Midbrain (tissue), 1 donor: ENCODE results near the gene SPOCK2.

Experiments used
- DNase-seq: peaks from one replicate; lab custom pipeline; 2025; lab: John Stamatoyannopoulos, UW

The SPOCK2 gene

DNA sequence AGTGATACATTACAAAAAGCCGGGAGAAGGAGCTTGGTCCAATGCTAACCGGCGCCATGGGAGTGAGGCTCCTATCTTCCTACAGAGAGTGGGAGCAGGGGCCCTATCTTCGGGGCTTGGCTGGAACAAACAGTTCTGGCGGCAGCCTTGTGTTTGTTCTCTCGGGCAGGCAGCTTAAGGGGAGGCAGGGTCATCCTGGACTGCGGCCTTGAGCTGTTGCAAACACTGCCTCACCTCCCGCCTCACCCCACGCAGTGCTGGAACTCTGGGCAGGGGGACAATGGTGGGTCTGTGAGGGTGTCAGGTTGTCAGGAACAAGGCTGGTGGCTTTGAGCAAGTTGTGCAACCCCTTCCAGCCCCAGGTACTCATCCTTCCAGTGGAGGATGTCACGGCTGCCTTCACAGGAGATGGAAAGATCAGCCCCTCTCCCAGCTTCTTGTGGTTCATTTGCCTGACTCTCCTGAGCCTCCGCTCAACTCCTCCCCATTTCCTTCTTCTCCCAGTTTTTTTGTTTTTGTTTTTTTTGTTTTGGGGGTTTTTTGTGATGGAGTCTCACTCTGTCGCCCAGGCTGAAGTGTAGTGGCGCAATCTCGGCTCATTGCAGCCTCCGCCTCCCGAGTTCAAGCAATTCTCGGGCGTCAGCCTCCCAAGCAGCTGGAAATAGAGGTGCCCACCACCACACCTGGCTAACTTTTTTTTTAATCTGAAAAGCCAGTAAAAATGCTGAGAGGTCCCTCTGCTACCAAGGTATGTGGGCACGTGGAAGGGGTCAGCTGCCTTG, 57.4 kb downstream of the SPOCK2 start:
- DNase-seq = no peak

DNA sequence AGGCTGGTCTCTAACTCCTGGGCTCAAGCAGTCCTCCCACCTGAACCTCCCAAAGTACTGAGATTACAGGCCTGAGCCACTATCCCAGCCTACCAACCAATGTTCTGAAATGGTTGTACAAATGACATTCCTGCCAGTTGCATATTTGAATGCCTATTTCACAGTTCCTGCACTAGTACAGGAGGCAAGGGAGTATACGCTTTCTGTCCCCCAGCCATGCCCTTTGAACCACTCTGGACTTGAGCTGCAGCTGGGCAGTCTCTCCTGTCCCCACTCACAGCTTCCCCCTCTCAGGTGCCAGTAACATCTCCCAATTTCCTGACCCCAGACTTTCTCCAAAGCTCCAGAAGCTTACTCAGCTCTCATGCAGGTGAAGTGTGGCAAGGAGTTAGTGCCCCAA, 58.9 kb downstream of the SPOCK2 start:
- DNase-seq = no peak

DNA sequence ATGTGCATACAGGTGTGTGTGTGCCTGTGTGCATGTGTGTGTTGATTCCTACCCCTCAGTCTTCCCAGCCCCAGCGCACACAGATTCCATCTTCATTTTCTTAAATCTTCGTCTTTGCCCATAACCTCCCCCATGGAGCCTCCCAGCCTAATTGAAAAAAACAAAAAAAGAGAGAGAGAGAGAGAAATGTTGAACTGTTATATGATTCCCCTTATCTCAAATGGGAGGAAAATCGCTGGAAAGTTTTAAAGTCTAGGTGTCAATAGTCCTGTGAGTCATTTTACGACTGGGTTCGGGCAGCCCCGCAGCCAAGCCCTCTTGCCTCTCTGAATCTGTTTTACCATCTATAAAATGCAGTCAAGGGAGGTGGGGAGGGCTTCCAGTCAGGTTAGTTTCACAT, 60.9 kb downstream of the SPOCK2 start:
- no peak for DNase-seq

DNA sequence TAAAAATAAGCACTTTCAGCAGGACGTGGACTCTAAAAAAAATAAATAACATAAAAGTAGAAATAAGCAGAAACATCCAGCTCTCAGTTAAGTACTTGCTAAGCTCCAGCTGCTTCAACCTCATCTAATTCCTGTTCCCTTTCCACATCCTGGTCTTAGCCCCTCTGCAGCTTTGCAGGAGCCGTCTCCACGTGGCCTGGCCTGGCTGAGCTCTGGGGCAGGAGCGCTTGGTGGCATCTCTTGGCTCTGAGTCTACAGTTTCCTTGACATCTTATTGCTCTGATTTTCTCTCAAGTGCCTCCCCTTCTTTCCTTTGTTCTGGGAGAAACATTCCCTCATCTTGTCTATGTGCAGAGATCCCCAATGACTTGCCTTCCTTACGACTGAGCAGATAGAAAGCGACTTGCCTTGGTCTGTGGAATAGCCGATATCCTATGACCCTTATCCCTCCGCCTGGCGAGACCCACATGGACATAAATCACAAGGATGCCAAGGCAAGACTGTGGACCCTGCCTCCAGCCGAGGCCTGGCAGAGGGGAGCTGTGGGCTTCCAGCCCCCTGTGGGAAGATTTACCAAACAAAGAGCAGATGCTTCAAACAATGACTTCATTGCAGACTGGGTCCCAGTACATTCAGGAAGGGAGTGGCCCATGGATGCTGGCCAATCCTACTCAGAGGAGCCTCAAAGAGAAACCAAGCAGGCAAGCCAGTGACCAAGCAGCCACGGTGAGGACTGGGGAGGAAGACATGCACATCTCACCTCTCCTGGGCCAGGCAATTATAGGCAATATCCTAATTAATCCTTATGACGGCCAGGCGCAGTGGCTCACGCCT, 61.9 kb downstream of the SPOCK2 start:
- no peak for DNase-seq

DNA sequence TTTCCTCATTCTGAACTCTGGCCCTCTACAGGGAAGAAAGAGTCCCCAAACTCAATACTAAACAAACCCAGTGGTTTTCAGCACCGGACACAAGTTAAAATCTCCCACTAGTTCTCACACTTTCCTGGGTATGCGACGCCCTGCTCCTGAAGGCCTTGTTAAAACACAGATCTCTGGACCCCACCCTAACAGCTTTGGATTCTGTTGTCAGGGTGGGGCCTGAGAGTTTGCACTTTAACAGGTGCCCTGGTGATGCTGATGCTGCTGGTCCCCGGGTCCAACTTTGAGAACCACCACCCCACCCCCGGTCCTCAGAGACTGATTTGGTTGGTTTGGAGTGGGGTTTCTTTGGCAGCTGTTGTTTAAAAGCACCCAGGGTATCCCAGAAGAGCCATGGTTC, 62.5 kb downstream of the SPOCK2 start:
- no peak for DNase-seq

DNA sequence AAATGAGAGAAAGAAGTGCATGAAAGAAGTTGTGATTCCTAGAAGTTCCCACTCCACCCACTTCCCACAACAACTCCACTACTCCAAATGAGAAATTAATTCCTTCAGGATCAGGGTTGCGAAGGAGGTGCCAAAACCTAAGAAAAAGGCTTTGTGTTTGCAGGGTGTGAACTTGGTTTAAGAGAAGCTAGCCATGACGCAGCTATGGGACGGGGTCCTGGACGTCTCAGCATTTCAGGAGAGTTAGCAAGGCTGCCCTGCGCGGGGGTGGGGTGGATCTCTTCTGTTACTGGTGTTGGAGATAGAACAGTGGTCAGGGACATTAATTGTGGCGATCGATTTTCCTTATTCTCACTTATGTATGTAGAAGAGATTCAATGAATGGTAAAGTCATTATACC, 63.0 kb downstream of the SPOCK2 start:
- no peak for DNase-seq

DNA sequence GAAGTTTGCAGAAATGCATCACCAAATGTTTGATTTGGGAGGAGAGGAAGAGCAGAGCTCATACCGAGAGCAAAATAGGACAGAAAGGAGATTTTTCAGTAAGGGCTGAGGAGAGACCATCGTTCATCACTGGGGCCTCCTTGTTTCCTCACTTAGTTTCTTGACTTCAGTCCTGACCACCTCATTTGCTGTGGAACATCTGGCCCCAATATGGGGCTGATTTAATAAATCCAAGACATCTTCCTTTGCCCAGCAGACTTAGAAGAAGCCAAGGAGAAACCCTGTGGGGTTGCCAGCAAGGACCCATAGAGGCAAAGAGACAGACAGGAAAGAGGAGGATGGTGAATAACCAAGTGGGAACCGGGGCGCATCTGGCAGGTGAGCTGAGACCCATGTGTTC, 63.8 kb downstream of the SPOCK2 start:
- DNase-seq = no peak

DNA sequence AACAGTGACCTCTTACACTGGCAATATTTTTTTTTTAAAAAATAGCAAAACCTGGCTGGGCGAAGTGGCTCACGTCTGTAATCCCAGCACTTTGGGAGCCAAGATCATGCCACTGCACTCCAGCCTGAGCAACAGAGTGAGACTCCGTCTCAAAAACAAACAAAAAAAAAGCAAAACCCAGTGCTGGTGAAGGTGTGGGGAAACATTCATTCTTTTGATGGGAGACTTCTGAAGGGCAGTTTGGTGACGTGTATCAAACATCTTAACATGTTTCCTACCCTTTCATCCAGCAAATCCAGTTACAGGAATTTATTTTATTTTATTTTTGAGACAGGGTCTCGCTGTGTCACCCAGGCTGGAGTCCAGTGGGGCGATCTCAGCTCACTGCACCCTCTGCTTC, 66.1 kb downstream of the SPOCK2 start:
- DNase-seq = no peak

DNA sequence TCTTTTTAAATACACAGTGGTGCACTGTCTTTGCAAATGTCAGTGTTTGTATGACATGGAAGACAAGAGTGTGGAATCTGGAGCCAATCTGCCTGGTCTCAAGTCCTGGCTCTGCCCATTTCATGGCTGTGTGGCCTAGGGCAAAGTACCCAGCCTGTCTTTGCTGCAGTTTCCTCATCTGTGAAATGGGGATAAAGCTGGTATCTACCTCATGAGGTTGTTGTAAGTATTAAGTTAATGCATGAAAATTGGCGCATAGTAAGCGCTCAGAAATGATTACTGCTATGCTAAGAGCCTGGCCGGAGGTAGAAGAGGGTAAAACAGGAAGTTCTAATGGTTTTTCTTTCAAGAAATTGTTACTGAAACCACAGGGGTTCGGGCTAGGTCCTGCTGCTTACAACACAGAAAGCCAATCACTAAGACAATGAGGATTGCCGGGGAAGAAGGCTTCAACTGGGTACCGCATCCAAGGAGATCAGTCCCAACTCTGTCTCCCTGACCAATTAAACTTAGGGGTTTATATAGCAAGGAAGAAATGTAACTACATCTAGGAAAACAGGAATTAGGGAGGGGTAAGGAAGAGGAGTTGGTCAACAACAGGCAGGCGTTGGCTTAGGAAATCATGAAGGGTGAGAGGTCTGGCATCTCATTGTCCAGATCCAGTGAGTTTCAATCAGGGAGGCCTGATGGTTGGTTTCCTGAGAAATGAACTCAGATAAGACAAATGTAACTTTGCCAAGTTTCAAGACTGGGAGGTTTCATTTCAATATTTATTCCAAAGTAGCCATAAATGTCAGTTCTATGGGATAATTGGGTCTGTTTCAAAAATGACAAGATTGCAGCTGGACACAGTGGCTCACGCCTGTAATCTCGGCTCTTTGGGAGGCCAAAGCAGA, 67.2 kb downstream of the SPOCK2 start:
- no peak for DNase-seq

DNA sequence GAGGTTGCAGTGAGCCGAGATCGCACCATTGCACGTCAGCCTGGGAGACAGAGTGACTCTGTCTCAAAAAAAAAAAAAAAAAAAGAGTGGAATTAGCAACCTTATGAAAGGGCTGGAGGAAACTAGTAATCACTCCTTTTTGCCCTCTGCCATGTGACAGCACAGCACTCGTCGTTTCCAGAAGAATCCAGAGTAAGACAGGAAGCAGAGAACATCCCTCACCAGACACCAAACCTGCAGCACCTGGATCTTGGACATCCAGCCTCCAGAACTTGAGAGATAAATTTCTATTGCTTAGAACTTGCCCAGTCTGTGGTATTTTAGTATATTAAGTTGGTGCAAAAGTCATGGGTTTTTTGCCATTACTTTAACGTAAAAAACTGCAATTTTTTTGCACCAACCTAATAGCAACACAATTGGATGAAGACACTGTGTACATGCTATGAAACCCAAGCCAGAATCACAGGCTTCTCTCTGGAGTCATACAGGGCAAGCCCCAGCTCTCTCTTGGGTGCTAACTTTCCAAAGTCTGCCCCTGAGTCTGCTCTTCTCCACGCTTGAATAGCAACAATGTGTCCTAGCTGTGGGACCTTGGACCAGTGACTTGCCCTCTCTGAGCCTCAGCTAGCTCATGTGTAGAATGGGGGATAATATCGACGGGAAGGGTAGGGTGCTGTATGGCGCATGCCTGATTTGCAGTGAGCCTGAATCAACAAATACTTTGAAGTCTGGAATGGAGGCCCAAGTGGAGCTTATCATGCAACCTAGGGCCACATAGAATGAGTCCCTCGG, 69.1 kb downstream of the SPOCK2 start:
- DNase-seq = no peak

DNA sequence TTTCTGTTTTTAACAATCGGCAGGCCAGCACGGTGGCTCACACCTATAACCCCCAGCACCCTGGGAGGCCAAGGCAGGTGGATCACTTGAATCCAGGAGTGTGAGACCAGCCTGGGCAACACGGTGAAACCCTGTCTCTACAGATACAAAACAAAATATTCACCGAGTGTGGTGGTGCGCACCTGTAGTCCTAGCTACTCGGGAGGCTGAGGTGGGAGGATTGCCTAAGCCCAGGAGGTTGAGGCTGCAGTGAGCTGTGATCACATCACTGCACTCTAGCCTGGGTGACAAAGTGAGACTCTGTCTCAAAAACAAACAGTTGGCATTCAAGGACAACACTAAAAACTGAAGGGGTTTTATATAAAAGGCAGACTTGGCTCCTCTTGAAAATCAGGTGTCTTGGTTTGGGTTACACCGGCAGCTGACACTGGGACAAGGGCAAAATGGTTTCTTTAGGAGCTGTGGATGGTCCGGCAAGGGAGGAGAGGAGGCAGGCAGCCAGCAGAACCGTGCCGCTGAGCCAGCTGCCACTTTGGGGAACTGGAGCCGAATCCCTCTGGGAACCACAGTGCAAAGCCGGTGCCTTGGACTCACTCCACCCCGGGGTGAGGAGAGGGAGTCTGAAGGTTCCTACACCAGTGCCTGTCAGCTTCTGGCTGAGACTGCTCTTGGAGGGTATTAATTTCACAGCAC, 71.6 kb downstream of the SPOCK2 start:
- DNase-seq = peak; percentile 39

DNA sequence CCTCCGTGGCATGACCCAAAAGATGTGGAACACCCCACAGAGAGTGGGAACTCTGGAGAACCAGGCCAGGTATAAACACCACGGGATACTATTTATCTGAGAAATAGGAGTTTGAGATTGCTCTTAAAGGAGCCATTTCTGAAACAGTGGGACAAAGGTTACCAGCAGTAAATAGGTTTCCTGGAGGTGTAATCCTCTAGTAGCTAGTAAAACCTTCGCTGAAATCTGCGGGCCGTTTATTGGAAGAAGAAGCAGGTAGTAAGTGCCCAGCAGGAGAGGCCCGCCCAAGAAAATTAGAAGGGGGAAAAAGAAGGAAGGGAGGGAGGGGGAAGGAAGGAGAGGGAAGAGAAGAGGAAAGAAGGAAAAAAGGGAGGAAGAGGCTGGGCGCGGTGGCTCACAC, 72.5 kb downstream of the SPOCK2 start:
- DNase-seq = no peak

DNA sequence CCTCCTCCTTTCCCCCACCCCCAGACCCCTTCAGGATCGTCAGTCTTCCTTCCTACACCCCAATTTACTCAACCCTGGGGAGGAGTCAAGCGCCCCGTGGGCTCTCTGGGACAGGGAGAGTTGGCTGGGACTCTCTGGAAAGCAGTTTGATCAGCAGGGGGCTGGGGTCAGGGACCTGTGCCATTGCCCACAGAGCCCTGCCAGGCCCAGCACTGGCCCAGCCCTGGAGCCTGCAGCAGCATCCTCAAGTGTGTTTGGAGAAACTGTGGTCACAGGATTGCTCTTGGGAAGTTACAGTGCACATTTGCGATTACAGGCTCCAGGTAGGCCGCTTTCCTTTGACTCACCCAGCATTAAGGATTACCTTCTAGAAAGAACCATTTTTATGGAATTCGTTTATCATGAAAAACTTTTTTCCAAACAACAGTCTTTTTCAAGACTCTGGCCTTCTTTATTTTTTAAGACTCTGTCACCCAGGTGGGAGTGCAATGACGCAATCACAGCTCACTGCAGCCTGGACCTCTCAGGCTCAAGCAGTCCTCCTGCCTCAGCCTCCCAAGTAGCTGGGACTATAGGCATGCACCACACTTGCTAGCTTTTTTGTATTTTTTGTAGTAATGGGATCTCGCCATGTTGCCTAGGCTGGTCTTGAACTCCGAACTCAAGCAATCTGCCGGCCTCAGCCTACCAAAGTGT, 73.4 kb downstream of the SPOCK2 start:
- DNase-seq = no peak

DNA sequence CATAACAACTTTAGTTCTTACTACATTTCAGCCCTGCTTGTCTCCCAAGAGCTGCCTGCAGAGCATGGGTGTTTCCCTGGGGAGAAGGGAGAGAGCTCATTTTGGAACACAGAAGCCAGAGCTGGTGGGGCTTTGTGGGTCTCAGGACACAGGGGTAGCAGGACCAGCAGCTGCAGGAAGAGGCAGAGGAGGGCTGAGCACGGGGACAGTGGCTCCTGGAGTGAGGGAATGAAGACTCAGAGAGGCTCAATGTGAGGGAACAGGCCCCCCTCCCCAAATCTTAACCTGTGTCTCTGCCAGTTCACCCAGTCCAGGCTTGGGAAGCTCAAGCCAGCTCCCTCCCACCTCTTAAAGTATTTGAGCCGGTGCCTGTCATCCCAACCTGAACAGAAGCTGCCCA, 74.2 kb downstream of the SPOCK2 start:
- no peak for DNase-seq

DNA sequence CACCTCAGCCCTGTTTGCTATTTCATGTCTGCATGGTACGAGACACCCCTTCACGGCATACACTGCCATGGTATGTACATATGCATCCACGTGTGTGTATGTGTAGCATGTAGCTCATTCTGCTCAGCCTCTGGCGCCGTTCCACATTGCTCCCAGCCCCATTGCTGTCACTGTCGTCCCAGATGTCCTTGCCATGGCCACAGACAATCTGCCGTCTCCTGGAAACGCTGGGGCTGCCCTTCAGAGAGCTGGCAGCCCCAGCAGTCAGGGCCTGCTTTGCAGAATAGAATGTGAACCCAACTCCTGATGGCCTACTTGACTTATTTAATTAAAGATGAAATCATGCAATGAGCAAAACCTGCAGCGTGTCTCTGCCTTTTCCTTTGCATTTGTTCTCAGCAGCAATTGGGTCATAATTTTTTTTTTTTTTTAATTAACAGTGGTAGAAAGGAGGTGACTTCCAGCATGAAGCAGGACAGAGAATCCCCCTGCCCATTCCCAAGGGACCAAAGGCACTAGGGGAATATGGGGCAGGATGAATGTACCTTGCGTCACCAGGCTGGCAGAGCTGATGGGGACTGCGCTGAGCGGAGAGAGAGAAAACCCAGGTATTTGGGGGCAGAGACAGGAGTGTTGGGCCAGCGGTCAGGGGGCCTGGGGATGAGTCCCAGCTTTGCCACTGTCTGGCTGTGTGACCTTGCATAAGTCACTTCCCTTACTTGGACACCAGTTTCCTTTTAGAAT, 75.0 kb downstream of the SPOCK2 start:
- peak; percentile 46 for DNase-seq

DNA sequence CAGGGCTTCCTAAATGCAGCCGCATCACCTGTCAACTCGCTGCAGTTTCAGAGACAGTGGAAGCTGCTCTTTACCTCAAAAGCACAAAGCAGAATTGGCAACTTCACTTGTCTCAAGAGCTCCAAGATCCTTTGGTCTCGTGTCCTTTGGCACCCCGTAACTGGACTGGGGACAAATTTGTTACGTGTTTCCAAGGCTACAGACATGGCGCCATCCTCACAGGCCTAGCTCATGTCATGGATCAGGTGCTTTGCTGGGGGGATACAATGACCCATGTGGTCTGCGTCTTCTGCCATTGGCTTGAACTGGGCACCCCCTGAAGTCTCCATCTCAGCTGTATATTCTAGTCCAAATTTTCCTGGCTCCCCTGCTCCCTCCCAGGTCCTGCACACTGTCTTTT, 75.6 kb downstream of the SPOCK2 start:
- no peak for DNase-seq

DNA sequence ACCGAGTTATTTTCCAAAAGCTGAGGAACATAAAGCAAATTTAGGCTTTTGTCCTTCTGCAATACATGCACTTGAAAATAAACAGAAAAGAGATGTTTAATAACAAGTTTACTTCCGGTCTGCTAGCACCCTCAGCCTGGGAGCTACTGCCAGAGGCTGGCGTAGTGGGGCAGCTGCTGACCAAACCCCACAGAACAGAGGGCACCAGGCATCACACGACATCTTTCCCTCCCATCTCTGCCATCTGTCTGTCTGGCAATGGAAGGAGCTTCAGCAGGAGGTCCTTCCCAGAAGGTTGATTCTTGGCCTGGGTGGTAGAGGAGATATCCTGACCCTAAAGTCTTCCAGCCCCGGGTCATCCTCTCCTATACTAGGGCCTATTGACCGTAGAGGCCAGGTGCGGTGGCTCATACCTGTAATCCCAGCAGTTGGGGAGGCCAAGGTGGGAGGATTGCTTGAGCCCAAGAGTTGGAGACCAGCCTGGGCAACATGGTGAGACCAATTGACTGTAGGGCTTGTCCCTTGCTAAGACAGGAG, 76.3 kb downstream of the SPOCK2 start:
- no peak for DNase-seq

DNA sequence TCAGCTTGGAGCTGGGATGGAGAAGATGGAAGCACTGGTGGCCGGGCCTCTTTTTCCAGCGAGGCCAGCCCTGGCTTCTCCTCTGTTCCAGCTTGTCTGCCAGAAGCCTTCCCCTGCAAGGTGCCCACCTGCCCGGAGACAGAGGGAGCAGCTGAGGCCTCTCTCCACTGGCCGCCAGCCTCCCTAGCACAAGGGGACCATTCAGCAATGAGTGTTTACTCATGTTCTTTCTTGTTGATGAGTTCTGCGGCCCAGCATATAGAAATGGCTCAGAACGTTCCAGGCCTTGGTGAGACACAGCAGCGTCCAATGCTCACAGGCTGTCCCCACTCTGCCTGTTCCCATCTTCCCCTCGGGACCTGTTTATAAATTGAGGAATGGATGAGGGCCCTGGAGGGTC, 76.9 kb downstream of the SPOCK2 start:
- peak; percentile 88 for DNase-seq

DNA sequence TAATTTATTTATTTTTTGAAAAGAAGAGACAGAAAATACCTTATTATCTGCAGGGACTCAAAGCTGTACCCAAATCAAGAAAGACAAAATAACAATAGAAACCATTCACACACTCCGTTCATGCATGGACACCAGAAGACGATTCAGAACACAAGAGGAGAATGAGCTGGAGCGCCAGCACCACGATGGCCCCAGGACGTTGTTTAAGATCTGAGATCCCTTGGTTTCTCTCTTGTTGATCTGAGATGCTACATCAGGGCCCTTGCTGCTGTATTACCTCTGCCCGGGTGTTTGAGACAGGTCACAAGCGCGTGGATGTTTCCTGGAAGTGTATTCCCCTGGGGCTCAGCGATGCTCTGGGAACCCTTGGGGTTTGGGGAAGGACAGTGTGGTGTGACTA, 77.3 kb downstream of the SPOCK2 start:
- DNase-seq = no peak
